H1 (cell line): ENCODE data around the gene ADARB2. TPM values are rescaled to one million over a fixed set of nuclear protein-coding genes. Genes with fewer than 3 reads are reported as not detected.

ENCODE experiments used
- CTCF ChIA-PET: fragments of 300-600 bp; sonication (Branson Sonifier 250); formaldehyde crosslinking; loops from one replicate; lab custom pipeline; 2021; ENCODE audit not compliant: partially characterized antibody; lab: Charles Lee
- POLR2A ChIA-PET: fragments of 300-600 bp; sonication (Branson Sonifier 250); formaldehyde crosslinking; loops from one replicate; lab custom pipeline; 2021; ENCODE audit warnings: inconsistent platforms; ENCODE audit not compliant: partially characterized antibody; lab: Charles Lee
- DNase-seq, 2 experiments: peaks; one replicate each; pipeline versions ENCODE4 v3.0.0 to v3.0.0-alpha.2; 2010 to 2022; ENCODE audit warnings: low spot score in 2 of 2, low read depth in 1 of 2, mixed read lengths in 1 of 2
- FAIRE-seq: peaks from 2 replicates; lab custom pipeline; 2011; peaks lifted over from hg19 to GRCh38; lab: Jason Lieb, UNC
- H2AFZ ChIP-seq: 2 replicates; pipeline ENCODE4 v1.8.1; 2012; ENCODE audit warnings: low read length, inconsistent platforms
- H2AK5ac ChIP-seq: 2 replicates; pipeline ENCODE4 v1.6.1; 2013; ENCODE audit warnings: low read depth, low read length
- H2BK120ac ChIP-seq: replicated peaks from 2 replicates; pipeline ENCODE3; 2013; ENCODE audit warnings: low read depth, low read length, inconsistent platforms
- H2BK12ac ChIP-seq: 2 replicates; pipeline ENCODE4 v1.6.1; 2013; ENCODE audit warnings: low read depth, low read length
- H2BK15ac ChIP-seq: 2 replicates; pipeline ENCODE4 v1.6.1; 2013; ENCODE audit warnings: low read length
- H2BK20ac ChIP-seq: 2 replicates; pipeline ENCODE4 v1.6.1; 2013; ENCODE audit warnings: low read length
- H2BK5ac ChIP-seq: 2 replicates; pipeline ENCODE4 v1.6.1; 2013; ENCODE audit warnings: low read depth, low read length
- H3K14ac ChIP-seq: 2 replicates; pipeline ENCODE4 v1.6.1; 2013; ENCODE audit warnings: inconsistent platforms; ENCODE audit not compliant: insufficient read length
- H3K18ac ChIP-seq: 2 replicates; pipeline ENCODE4 v1.6.1; 2013; ENCODE audit warnings: low read length; ENCODE audit errors: extremely low read depth
- H3K23ac ChIP-seq: 2 replicates; pipeline ENCODE4 v1.6.1; 2013; ENCODE audit warnings: inconsistent platforms; ENCODE audit not compliant: insufficient read length
- H3K23me2 ChIP-seq: 2 replicates; pipeline ENCODE4 v1.6.1; 2013; ENCODE audit warnings: low read depth, low read length
- H3K27ac ChIP-seq: 2 replicates; pipeline ENCODE4 v1.6.1; 2011; ENCODE audit warnings: low read depth, low read length, inconsistent platforms
- H3K27me3 ChIP-seq, 4 experiments: replicated peaks in 1 of 4; 1 replicate in 1 of 4; 2 replicates in 3 of 4; pipeline versions ENCODE4 v1.6.1 to v1.8.1; 2011 to 2013; ENCODE audit warnings: low read length in 3 of 4, mild to moderate bottlenecking in 3 of 4, inconsistent platforms in 2 of 4, mixed read lengths in 2 of 4, moderate library complexity in 1 of 4; ENCODE audit not compliant: control insufficient read depth in 3 of 4, insufficient read depth in 3 of 4; ENCODE audit errors: extremely low read depth in 1 of 4
- H3K36me3 ChIP-seq, 4 experiments: 2 replicates each; pipeline versions ENCODE4 v1.6.1 to v1.8.1; 2011 to 2013; ENCODE audit warnings: mild to moderate bottlenecking in 4 of 4, low read length in 3 of 4, moderate library complexity in 2 of 4, control low read depth in 1 of 4, inconsistent platforms in 1 of 4; ENCODE audit not compliant: insufficient read depth in 4 of 4, control insufficient read depth in 2 of 4
- H3K4ac ChIP-seq: replicated peaks from 2 replicates; pipeline ENCODE3; 2013; ENCODE audit warnings: low read length, low read depth, mixed read lengths, inconsistent platforms; ENCODE audit not compliant: insufficient read length
- H3K4me1 ChIP-seq, 4 experiments: replicated peaks in 1 of 4; 1 replicate in 1 of 4; 2 replicates in 3 of 4; pipeline versions ENCODE4 v1.6.1 to v1.8.1; 2011 to 2013; ENCODE audit warnings: low read length in 3 of 4, inconsistent platforms in 2 of 4, mixed read lengths in 1 of 4; ENCODE audit not compliant: insufficient read depth in 4 of 4, control insufficient read depth in 3 of 4
- H3K4me2 ChIP-seq, 2 experiments: 2 replicates each; pipeline versions ENCODE4 v1.6.1 to v1.8.1; 2011 to 2013; ENCODE audit warnings: low read depth in 2 of 2, low read length in 2 of 2, control low read depth in 1 of 2, inconsistent platforms in 1 of 2, mild to moderate bottlenecking in 1 of 2; ENCODE audit not compliant: insufficient read depth in 1 of 2
- H3K4me3 ChIP-seq, 4 experiments: fragments of 200-600, 300-600 bp in 1 of 4; sonication (generic), shearing (Covaris generic), sonication (Bioruptor Twin) in 1 of 4; 2 replicates each; pipeline versions ENCODE4 v1.5.1 to v1.8.1; 2011 to 2016; ENCODE audit warnings: low read length in 4 of 4, low read depth in 3 of 4, control low read depth in 2 of 4, inconsistent platforms in 2 of 4, mild to moderate bottlenecking in 2 of 4, mixed read lengths in 1 of 4, moderate library complexity in 1 of 4; ENCODE audit not compliant: insufficient read depth in 2 of 4; ENCODE audit errors: extremely low read depth in 1 of 4
- H3K56ac ChIP-seq: replicated peaks from 2 replicates; pipeline ENCODE3; 2013; ENCODE audit warnings: low read depth, mild to moderate bottlenecking, mixed read lengths, low read length, inconsistent platforms; ENCODE audit not compliant: insufficient read length
- H3K79me1 ChIP-seq: 2 replicates; pipeline ENCODE4 v1.6.1; 2013; ENCODE audit warnings: low read depth, low read length, control low read depth
- H3K79me2 ChIP-seq, 2 experiments: 2 replicates each; pipeline versions ENCODE4 v1.6.1 to v1.8.1; 2012 to 2013; ENCODE audit warnings: low read length in 2 of 2, mild to moderate bottlenecking in 2 of 2, inconsistent platforms in 1 of 2; ENCODE audit not compliant: insufficient read depth in 2 of 2, control insufficient read depth in 1 of 2
- H3K9ac ChIP-seq, 4 experiments: replicated peaks in 1 of 4; 1 replicate in 1 of 4; 2 replicates in 3 of 4; pipeline versions ENCODE4 v1.6.1 to v1.8.1; 2011 to 2013; ENCODE audit warnings: low read depth in 3 of 4, low read length in 3 of 4, control low read depth in 2 of 4, mild to moderate bottlenecking in 2 of 4, moderate library complexity in 2 of 4, inconsistent platforms in 1 of 4; ENCODE audit errors: extremely low read depth in 1 of 4
- H3K9me3 ChIP-seq, 2 experiments: 2 replicates each; pipeline versions ENCODE4 v1.6.1 to v1.8.1; 2012 to 2013; ENCODE audit warnings: mild to moderate bottlenecking in 2 of 2, moderate library complexity in 2 of 2, control low read depth in 1 of 2, inconsistent platforms in 1 of 2, low read depth in 1 of 2, low read length in 1 of 2, mixed read lengths in 1 of 2; ENCODE audit not compliant: insufficient read depth in 2 of 2
- H4K20me1 ChIP-seq, 2 experiments: replicated peaks in 1 of 2; 2 replicates each; pipeline versions ENCODE3 to v1.8.1; 2011 to 2013; ENCODE audit warnings: inconsistent platforms in 2 of 2, low read length in 2 of 2, mild to moderate bottlenecking in 1 of 2; ENCODE audit not compliant: insufficient read depth in 2 of 2, control insufficient read depth in 1 of 2
- H4K5ac ChIP-seq: 2 replicates; pipeline ENCODE4 v1.6.1; 2013; ENCODE audit warnings: low read length, low read depth, mixed read lengths, inconsistent platforms; ENCODE audit not compliant: insufficient read length
- H4K8ac ChIP-seq: 2 replicates; pipeline ENCODE4 v1.8.0; 2013; ENCODE audit warnings: mild to moderate bottlenecking, moderate library complexity, low read length, inconsistent platforms; ENCODE audit not compliant: insufficient read depth; ENCODE audit errors: extremely low read depth
- H4K91ac ChIP-seq: replicated peaks from 2 replicates; pipeline ENCODE3; 2013; ENCODE audit warnings: low read length, mixed read lengths, inconsistent platforms; ENCODE audit not compliant: insufficient read length
- BRCA1 ChIP-seq: IDR thresholded peaks from 2 replicates; pipeline ENCODE4 v1.6.1; 2012; ENCODE audit warnings: low read depth, low read length, improper control_type of control experiment
- CTBP2 ChIP-seq: IDR thresholded peaks from 2 replicates; pipeline ENCODE4 v1.7.0; 2011; ENCODE audit warnings: borderline replicate concordance, mild to moderate bottlenecking, moderate library complexity, mixed read lengths, low read length; ENCODE audit not compliant: insufficient read depth, insufficient read length
- EGR1 ChIP-seq: IDR thresholded peaks from 2 replicates; pipeline ENCODE4 v1.6.1; 2011; ENCODE audit warnings: low read depth, low read length, borderline replicate concordance
- EZH2 ChIP-seq: fragments of 200-600 bp; sonication (generic); IDR thresholded peaks from 2 replicates; pipeline ENCODE4 v1.7.1; 2012; ENCODE audit warnings: low read depth, mild to moderate bottlenecking, moderate library complexity, low read length, inconsistent platforms; ENCODE audit not compliant: severe bottlenecking
- JUND ChIP-seq: IDR thresholded peaks from 2 replicates; pipeline ENCODE4 v1.6.1; 2011; ENCODE audit warnings: mild to moderate bottlenecking, improper control_type of control experiment, low read length
- MAFK ChIP-seq: IDR thresholded peaks from 2 replicates; pipeline ENCODE4 v1.6.1; 2012; ENCODE audit warnings: low read depth, mild to moderate bottlenecking, improper control_type of control experiment, low read length
- POLR2A ChIP-seq, 2 experiments: IDR thresholded peaks; 1 replicate in 1 of 2; 2 replicates in 1 of 2; pipeline ENCODE4 v1.6.1; 2011; ENCODE audit warnings: low read depth in 2 of 2, low read length in 2 of 2, mild to moderate bottlenecking in 2 of 2; ENCODE audit errors: control extremely low read depth in 1 of 2
- SAP30 ChIP-seq: fragments of 300-600 bp; sonication (generic); IDR thresholded peaks from 2 replicates; pipeline ENCODE4 v1.7.1; 2012; ENCODE audit warnings: low read length, moderate library complexity, mild to moderate bottlenecking, inconsistent platforms; ENCODE audit not compliant: insufficient read depth, insufficient replicate concordance
- SIX5 ChIP-seq: IDR thresholded peaks from 2 replicates; pipeline ENCODE4 v1.6.1; 2011; ENCODE audit warnings: mild to moderate bottlenecking, low read depth, low read length
- SP4 ChIP-seq: IDR thresholded peaks from 2 replicates; pipeline ENCODE4 v1.6.1; 2012; ENCODE audit warnings: low read length, inconsistent platforms
- TCF12 ChIP-seq: IDR thresholded peaks from 2 replicates; pipeline ENCODE4 v1.6.1; 2011; ENCODE audit warnings: low read depth, mild to moderate bottlenecking, low read length
- WGBS, 2 experiments: shearing (Covaris generic) in 1 of 2; methylation state at CpG; one replicate each; pipeline versions ENCODE4 v1.1.6 to v1.1.7; 2013 to 2015; ENCODE audit warnings: low lambda C conversion rate in 2 of 2, mixed read lengths in 2 of 2, inconsistent platforms in 1 of 2, low coverage in 1 of 2, missing lambda C conversion rate in 1 of 2; ENCODE audit not compliant: insufficient replicate concordance in 2 of 2, insufficient coverage in 1 of 2, insufficient read length in 1 of 2; ENCODE audit errors: extremely low coverage in 1 of 2, missing lambda C conversion rate in 1 of 2; 5-methylcytosine and 5-hydroxymethylcytosine counted together
- polyA plus RNA-seq, 7 experiments: library from polyadenylated mRNA; depleted of rRNA in 3 of 7; stranded (reverse) in 5 of 7; unstranded in 2 of 7; fragments of >200 nt in 5 of 7; fragments of 200-250 nt in 2 of 7; gene quantifications; 1 replicate in 5 of 7; 2 replicates in 1 of 7; 4 replicates in 1 of 7; pipeline versions ENCODE4 v1.2.1 to v1.2.3, GENCODE V29; 2011 to 2013; ENCODE audit warnings: missing spikeins in 2 of 7, mixed read lengths in 2 of 7
- total RNA-seq: library from RNA; stranded (reverse); fragmentation: NEBNext Ultra II Directional; extraction: Animal tissue kit (Norgen Biotek cat#: 25700); gene quantifications from 2 replicates; pipeline ENCODE4 v1.2.1, GENCODE V29; 2021

The ADARB2 gene
- total and polyA plus RNA-seq, 2 of the 8 experiments (the other 6 are each of a cell fraction or from before 2014, with no cell fraction given), result 2.2 to 2.8 TPM

DNA sequence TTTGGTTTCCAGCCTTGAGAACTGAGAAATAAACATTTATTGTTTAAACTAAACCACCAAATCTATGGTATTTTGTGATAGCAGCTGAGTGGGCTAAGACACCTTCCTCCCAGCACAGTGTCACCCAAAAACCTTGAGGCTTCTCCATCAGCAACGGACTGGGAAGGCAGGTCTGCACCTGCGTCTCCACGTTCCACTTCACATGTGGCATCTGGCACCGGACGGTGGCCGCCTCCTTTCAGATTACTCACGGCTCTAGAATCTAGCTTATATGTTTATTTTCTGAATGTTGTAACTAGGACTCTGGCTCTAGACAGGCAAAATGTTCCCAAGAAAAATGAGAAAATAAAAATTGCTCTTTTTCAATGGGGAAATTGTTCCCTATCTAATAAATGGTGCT is 201.0 kb downstream of the ADARB2 start:
- Histone ChIP-seq H3K4ac (no peak overlapping the region), H4K20me1 (no peaks in the 10 kb centered on the region), H2BK20ac (no peak overlapping the region), H4K91ac (no peak overlapping the region), H3K23me2 (no peaks in the 10 kb centered on the region), H2AFZ (no peak overlapping the region), H3K4me2 (no peak overlapping the region)
- CTCF ChIA-PET, result no interaction called here
- TF ChIP-seq BRCA1 (no peak), MAFK (no peak), SP4 (no peak), EGR1 (no peak), EZH2 (no peak), SIX5 (no peak), JUND (no peak), TCF12 (no peak), SAP30 (no peak), POLR2A (IDR thresholded peaks at IDR 0.05; ENCODE audit: control extremely low read depth in 1 of 2, low read depth in 2 of 2, low read length in 2 of 2) (no peak), CTBP2 (no peak)
- TF ChIP-seq, all 59 proteins: peak for 0
- Histone ChIP-seq H3K4me3 (no peak overlapping the region), H3K18ac (no peak overlapping the region), H3K9me3 (no peaks in the 10 kb centered on the region), H3K79me1 (no peaks in the 10 kb centered on the region), H2BK120ac (no peak overlapping the region), H2BK15ac (no peak overlapping the region), H3K27ac (no peak overlapping the region), H4K5ac (no peak overlapping the region), H2BK12ac (no peak overlapping the region), H3K23ac (no peak overlapping the region), H4K8ac (no peak overlapping the region), H3K4me1 (no peaks in the 10 kb centered on the region), H2AK5ac (no peak overlapping the region), H3K36me3 (no peaks in the 10 kb centered on the region), H3K56ac (no peak overlapping the region), H2BK5ac (no peak overlapping the region), H3K14ac (no peak overlapping the region), H3K9ac (no peak overlapping the region), H3K27me3 (no peaks in the 10 kb centered on the region; a peak in 1 of 7 replicates), H3K79me2 (no peaks in the 10 kb centered on the region)
- DNase-seq (no peak), FAIRE-seq (no peak)
- 95% methylated on average over 7 of the region's 7 CpGs; no CpG with 5 or more reads in 1 of the 2 experiments for WGBS, 2 experiments
- POLR2A ChIA-PET, result no interaction called here
